K562 (cell line): ENCODE data around the gene DNAJC8. TPM values are rescaled to one million over a fixed set of nuclear protein-coding genes. Genes with fewer than 3 reads are reported as not detected.

ENCODE experiments used
- CREB3 ChIP-seq: fragments of 450-650 bp; conservative IDR thresholded peaks from 2 replicates; pipeline ENCODE4 v1.6.1; 2016; ENCODE audit warnings: missing genetic modification characterization, low read depth, mild to moderate bottlenecking, missing compliant biosample characterization, moderate library complexity
- CREB3L1 ChIP-seq: fragments of 450-650 bp; IDR thresholded peaks from 2 replicates; pipeline ENCODE4 v1.6.1; 2014; ENCODE audit warnings: low read depth, mild to moderate bottlenecking, moderate library complexity, borderline replicate concordance
- NCOR1 ChIP-seq: fragments of 450-650 bp; IDR thresholded peaks from 2 replicates; pipeline ENCODE4 v1.6.1; 2016; ENCODE audit warnings: mild to moderate bottlenecking, moderate library complexity
- NR2C2 ChIP-seq, 2 experiments: fragments of 200-800 bp in 1 of 2; sonication (Bioruptor generic) in 1 of 2; sonication (generic) in 1 of 2; formaldehyde crosslinking in 1 of 2; IDR thresholded peaks; 2 replicates each; pipeline versions ENCODE4 v1.6.1 to v1.8.0; 2016 to 2022; ENCODE audit warnings: mild to moderate bottlenecking in 1 of 2, missing compliant biosample characterization in 1 of 2, missing genetic modification characterization in 1 of 2, missing genetic modification reagents in 1 of 2
- PRDM10 ChIP-seq: fragments of 450-650 bp; IDR thresholded peaks from 2 replicates; pipeline ENCODE4 v1.6.1; 2018; ENCODE audit not compliant: partially characterized antibody
- RB1 ChIP-seq: fragments of 450-650 bp; IDR thresholded peaks from 2 replicates; pipeline ENCODE4 v1.6.1; 2017; ENCODE audit warnings: low read depth, mild to moderate bottlenecking
- SMARCA4 ChIP-seq: fragments of 450-650 bp; IDR thresholded peaks from 2 replicates; pipeline ENCODE4 v1.6.1; 2016
- ZBTB43 ChIP-seq: sonication (generic); formaldehyde crosslinking; IDR thresholded peaks from 2 replicates; pipeline ENCODE4 v1.8.0; 2023; ENCODE audit warnings: mild to moderate bottlenecking, missing genetic modification reagents
- polyA plus RNA-seq, 8 experiments: library from polyadenylated mRNA; depleted of rRNA in 4 of 8; stranded (reverse) in 5 of 8; unstranded in 3 of 8; fragments of >200 nt; fragmentation: Nextera tagmentation in 2 of 8; fragmentation: Illumina TruSeq in 1 of 8; extraction: Ambion mirVana in 2 of 8; extraction: Trizol in 1 of 8; gene quantifications; 2 replicates each; pipeline versions ENCODE4 v1.2.1 to v1.2.3, GENCODE V29; 2011 to 2014; ENCODE audit warnings: inconsistent platforms in 1 of 8, missing spikeins in 1 of 8
- total RNA-seq, 7 experiments: library from RNA; depleted of rRNA in 6 of 7; stranded (reverse); fragments of >200 nt in 6 of 7; fragmentation: Illumina TruSeq in 2 of 7; extraction: Trizol in 2 of 7; gene quantifications; 2 replicates each; pipeline versions ENCODE4 v1.2.1 to v1.2.3, GENCODE V29; 2011 to 2021; ENCODE audit warnings: low replicate concordance in 1 of 7
- TF ChIP-seq, protein P1 (sequence below), 2 experiments: fragments of 450-650 bp in 1 of 2; sonication (generic) in 1 of 2; formaldehyde crosslinking in 1 of 2; IDR thresholded peaks; 2 replicates each; pipeline versions ENCODE4 v1.7.1 to v1.9.0; 2016 to 2022; ENCODE audit warnings: inconsistent platforms in 1 of 2, mild to moderate bottlenecking in 1 of 2, missing genetic modification reagents in 1 of 2

The DNAJC8 gene
- total and polyA plus RNA-seq, 9 of the 15 experiments (the other 6 are each of a cell fraction or from before 2014, with no cell fraction given) = 143 to 508 (median 209) TPM

GRCh38 chr1:28266920-28267322 lies 34.1 kb upstream of the DNAJC8 start (continued):
- 0 out of 2 replicates have a peak, but pooled peaks have one; percentile 22 for TF ChIP-seq CREB3
- peak; percentile 77 for TF ChIP-seq SMARCA4
- 0 out of 2 replicates have a peak, but pooled peaks have one; percentile 55 for TF ChIP-seq CREB3L1
- 0 out of 2 replicates have a peak, but pooled peaks have one; percentile 44 for TF ChIP-seq RB1
- TF ChIP-seq, protein P1, sequence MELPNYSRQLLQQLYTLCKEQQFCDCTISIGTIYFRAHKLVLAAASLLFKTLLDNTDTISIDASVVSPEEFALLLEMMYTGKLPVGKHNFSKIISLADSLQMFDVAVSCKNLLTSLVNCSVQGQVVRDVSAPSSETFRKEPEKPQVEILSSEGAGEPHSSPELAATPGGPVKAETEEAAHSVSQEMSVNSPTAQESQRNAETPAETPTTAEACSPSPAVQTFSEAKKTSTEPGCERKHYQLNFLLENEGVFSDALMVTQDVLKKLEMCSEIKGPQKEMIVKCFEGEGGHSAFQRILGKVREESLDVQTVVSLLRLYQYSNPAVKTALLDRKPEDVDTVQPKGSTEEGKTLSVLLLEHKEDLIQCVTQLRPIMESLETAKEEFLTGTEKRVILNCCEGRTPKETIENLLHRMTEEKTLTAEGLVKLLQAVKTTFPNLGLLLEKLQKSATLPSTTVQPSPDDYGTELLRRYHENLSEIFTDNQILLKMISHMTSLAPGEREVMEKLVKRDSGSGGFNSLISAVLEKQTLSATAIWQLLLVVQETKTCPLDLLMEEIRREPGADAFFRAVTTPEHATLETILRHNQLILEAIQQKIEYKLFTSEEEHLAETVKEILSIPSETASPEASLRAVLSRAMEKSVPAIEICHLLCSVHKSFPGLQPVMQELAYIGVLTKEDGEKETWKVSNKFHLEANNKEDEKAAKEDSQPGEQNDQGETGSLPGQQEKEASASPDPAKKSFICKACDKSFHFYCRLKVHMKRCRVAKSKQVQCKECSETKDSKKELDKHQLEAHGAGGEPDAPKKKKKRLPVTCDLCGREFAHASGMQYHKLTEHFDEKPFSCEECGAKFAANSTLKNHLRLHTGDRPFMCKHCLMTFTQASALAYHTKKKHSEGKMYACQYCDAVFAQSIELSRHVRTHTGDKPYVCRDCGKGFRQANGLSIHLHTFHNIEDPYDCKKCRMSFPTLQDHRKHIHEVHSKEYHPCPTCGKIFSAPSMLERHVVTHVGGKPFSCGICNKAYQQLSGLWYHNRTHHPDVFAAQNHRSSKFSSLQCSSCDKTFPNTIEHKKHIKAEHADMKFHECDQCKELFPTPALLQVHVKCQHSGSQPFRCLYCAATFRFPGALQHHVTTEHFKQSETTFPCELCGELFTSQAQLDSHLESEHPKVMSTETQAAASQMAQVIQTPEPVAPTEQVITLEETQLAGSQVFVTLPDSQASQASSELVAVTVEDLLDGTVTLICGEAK (IDR thresholded peaks at IDR 0.05) = 0 out of 2 replicates have a peak, but pooled peaks have one; percentile 13
- TF ChIP-seq, protein P1 (CRISPR knock-in tag; IDR thresholded peaks at IDR 0.05) = no peak
- TF ChIP-seq NR2C2 (CRISPR knock-in tag; IDR thresholded peaks at IDR 0.05) = no peak
- peak; percentile 56; the same call in 1 of the 2 replicates for TF ChIP-seq NR2C2 (tag; IDR thresholded peaks at IDR 0.05)
- peak; percentile 81 for TF ChIP-seq PRDM10
- 0 out of 2 replicates have a peak, but pooled peaks have one; percentile 30 for TF ChIP-seq ZBTB43
- peak; percentile 83 for TF ChIP-seq NCOR1
